Body of pancreas (tissue), 4 donors: ENCODE measurements around the gene OSBPL6. TPM values are rescaled to one million over a fixed set of nuclear protein-coding genes. Genes with fewer than 3 reads are reported as not detected.

Source experiments
- ATAC-seq: fragments of 150-250 bp; one replicate; pipeline ENCODE4 v1.9.1; 2016
- DNase-seq, 4 donors: peaks; one replicate each; pipeline ENCODE4 v3.0.0-alpha.2; 2019
- H3K27ac ChIP-seq, 4 donors: fragments of 200-600 bp; sonication (generic); 1 replicate in 3 of 4; 2 replicates in 1 of 4; pipeline versions ENCODE4 v1.5.1 to v1.6.1; 2016 to 2019; ENCODE audit warnings: mild to moderate bottlenecking in 1 of 4, mixed read lengths in 1 of 4, moderate library complexity in 1 of 4
- H3K27me3 ChIP-seq, 2 donors: fragments of 200-600 bp; sonication (generic); one replicate each; pipeline ENCODE4 v1.6.0; 2016; ENCODE audit warnings: mild to moderate bottlenecking in 1 of 2
- H3K36me3 ChIP-seq, 2 donors: fragments of 200-600 bp; sonication (generic); replicated peaks in 1 of 2; 2 replicates each; pipeline ENCODE4 v1.5.1; 2016; ENCODE audit warnings: low read depth in 2 of 2; ENCODE audit not compliant: insufficient read depth in 1 of 2
- H3K4me1 ChIP-seq: fragments of 200-600 bp; sonication (generic); one replicate; pipeline ENCODE4 v1.6.0; 2016
- H3K4me3 ChIP-seq, 2 donors: fragments of 200-600 bp; sonication (generic); 1 replicate in 1 of 2; 2 replicates in 1 of 2; pipeline ENCODE4 v1.5.1; 2016 to 2019
- H3K9me3 ChIP-seq, 3 donors: fragments of 200-600 bp; sonication (generic); 1 replicate in 2 of 3; 2 replicates in 1 of 3; pipeline ENCODE4 v1.5.1; 2016
- POLR2A ChIP-seq, 3 donors: fragments of 450-650 bp; IDR thresholded peaks; one replicate each; pipeline ENCODE4 v1.6.1; 2016; ENCODE audit warnings: antibody characterized with exemption in 3 of 3, mild to moderate bottlenecking in 2 of 3
- WGBS, 2 donors: methylation state at CpG; one replicate each; pipeline ENCODE4 v1.1.5; 2017; 5-methylcytosine and 5-hydroxymethylcytosine counted together
- intact Hi-C: fragments of 100-400 bp; cut with DNase I; formaldehyde crosslinking; loops from one replicate; pipeline ENCODE4 v1.15.1; 2023
- total RNA-seq, 2 donors: library from RNA; depleted of rRNA; stranded (reverse); fragments of >200 nt; gene quantifications; one replicate each; pipeline ENCODE4 v1.1.0, GENCODE V29; 2016
- TF ChIP-seq, protein P1 (sequence below), 7 experiments: fragments of 450-650 bp in 4 of 7; fragments of 200-600 bp in 3 of 7; sonication (generic) in 3 of 7; IDR thresholded peaks; one replicate each; pipeline ENCODE4 v1.5.1; 2016 to 2019; ENCODE audit warnings: antibody characterized with exemption in 7 of 7

The OSBPL6 gene
- total RNA-seq, 2 donors from 2014 or later: 0.26 to 2.0 TPM

- intact Hi-C loops: no loop called here
Measured at GRCh38 chr2:178238750-178239149, 44.4 kb downstream of the OSBPL6 start.

DNA sequence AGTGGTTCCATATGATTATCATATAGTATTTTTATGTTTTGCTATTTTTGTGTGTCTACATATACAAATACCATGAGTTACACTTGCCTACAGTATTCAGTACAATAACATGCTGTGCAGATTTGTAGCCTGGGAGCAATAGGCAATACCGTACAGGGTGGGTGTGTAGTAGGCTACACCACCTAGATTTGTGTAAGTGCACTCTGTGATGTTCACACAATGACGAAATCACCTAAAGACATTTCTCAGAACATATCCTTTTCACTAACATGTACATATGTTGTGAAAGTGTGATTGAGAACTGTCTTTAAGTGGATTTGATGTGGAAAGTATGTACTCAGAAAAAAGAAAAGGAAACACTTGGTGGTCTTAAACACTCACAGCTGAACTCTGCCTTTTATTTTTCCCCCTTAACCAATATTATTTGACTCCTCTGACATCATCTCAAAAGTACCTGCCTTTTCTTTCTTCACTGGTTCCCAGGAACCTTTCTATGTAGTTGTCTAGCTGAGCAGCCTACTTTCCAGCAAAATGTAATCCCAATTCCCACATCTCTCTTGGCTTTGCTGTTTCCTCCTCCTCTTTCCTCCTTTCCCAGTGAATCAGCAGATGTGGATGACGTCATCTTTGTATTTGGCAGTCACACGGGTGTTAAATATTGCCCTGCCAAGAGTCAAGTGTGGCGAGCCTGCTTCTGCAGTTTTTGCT lies 47.7 kb downstream of the OSBPL6 start:
- WGBS, 2 donors: 36 to 39% methylated on average over 5 of the region's 5 CpGs
- DNase-seq: peak; percentile 66 to 85 (median 74)
- H3K27ac ChIP-seq: peak overlapping the region in 3 of 4 donors; percentile 2 to 69 (median 67)
- H3K4me1 ChIP-seq: peaks cover 6% of the 10 kb centered on the region
- no peaks in the 10 kb centered on the region for H3K9me3 ChIP-seq
- TF ChIP-seq, protein P1, sequence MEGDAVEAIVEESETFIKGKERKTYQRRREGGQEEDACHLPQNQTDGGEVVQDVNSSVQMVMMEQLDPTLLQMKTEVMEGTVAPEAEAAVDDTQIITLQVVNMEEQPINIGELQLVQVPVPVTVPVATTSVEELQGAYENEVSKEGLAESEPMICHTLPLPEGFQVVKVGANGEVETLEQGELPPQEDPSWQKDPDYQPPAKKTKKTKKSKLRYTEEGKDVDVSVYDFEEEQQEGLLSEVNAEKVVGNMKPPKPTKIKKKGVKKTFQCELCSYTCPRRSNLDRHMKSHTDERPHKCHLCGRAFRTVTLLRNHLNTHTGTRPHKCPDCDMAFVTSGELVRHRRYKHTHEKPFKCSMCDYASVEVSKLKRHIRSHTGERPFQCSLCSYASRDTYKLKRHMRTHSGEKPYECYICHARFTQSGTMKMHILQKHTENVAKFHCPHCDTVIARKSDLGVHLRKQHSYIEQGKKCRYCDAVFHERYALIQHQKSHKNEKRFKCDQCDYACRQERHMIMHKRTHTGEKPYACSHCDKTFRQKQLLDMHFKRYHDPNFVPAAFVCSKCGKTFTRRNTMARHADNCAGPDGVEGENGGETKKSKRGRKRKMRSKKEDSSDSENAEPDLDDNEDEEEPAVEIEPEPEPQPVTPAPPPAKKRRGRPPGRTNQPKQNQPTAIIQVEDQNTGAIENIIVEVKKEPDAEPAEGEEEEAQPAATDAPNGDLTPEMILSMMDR (IDR thresholded peaks at IDR 0.05): no peak
- no peak for TF ChIP-seq POLR2A (IDR thresholded peaks at IDR 0.05)
- H3K27me3 ChIP-seq: no peaks in the 10 kb centered on the region
- no peak overlapping the region for H3K4me3 ChIP-seq
- ATAC-seq: peak; percentile 100
- H3K36me3 ChIP-seq: no peaks in the 10 kb centered on the region
- intact Hi-C loops: no loop called here

More at GRCh38 chr2:178238750-178239149, 44.4 kb downstream of the OSBPL6 start:
- Histone ChIP-seq H3K27me3 (no peaks in the 10 kb centered on the region), H3K4me1 (peaks cover 6% of the 10 kb centered on the region), H3K27ac (no peak overlapping the region), H3K4me3 (no peak overlapping the region), H3K9me3 (no peaks in the 10 kb centered on the region), H3K36me3 (no peaks in the 10 kb centered on the region)
- ATAC-seq (no peak), DNase-seq (no peak)
- 22 to 34% methylated on average over 2 of the region's 2 CpGs for WGBS, 2 donors
- TF ChIP-seq POLR2A (IDR thresholded peaks at IDR 0.05): no peak
- TF ChIP-seq, protein P1 (IDR thresholded peaks at IDR 0.05): no peak

DNA sequence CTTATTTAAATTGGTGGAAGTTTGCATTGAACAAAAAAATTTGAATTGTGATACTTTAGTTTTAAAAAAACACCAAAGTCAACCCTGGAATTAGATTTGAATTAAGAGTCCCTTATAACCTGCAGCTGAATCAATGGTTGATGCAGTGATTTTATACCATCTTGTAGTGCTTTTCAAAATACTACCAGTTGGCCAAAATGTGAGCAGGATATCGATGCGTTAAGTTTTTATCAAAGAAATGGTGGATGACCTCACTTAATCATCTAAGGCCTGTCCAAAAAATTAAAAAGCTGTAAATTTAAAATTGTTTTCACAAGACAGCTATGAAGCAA lies 48.2 kb downstream of the OSBPL6 start:
- Histone ChIP-seq H3K4me3 (no peak overlapping the region), H3K27ac (peak overlapping the region in 2 of 4 donors; percentile 67 to 69), H3K36me3 (no peaks in the 10 kb centered on the region), H3K9me3 (no peaks in the 10 kb centered on the region), H3K4me1 (peaks cover 6% of the 10 kb centered on the region), H3K27me3 (no peaks in the 10 kb centered on the region)
- DNase-seq: no peak
- intact Hi-C loops: no loop called here
- TF ChIP-seq POLR2A (IDR thresholded peaks at IDR 0.05): no peak
- TF ChIP-seq, protein P1 (IDR thresholded peaks at IDR 0.05): no peak
- peak; percentile 34 for ATAC-seq
- 9 to 19% methylated on average over 2 of the region's 2 CpGs for WGBS, 2 donors

DNA sequence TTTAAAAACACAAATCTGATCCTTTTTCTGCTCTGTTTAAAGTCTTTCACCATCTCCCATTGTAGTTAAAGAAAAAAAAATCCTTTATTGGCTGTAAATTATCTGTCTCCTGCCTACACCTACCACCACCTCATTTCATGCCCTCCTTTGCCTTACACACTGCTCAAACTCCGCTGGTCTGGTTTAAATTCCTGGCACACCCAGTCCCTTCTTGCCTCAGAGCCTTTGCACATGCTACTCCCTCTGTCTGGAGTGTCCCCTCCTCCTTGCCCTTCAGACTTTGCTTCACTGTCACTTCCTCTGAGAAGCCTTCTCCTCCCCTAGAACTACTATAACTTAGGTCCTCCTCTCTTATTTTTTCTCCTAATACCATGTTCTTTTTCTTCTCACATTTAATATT lies 49.6 kb downstream of the OSBPL6 start:
- intact Hi-C loops: no loop called here
- no peak overlapping the region for H3K4me3 ChIP-seq
- 81 to 91% methylated on average over 1 of the region's 1 CpG for WGBS, 2 donors

More for the DNA sequence above, 49.6 kb downstream of the OSBPL6 start:
- no peak overlapping the region for H3K27ac ChIP-seq
- H3K9me3 ChIP-seq: no peaks in the 10 kb centered on the region
- no peak for DNase-seq
- H3K36me3 ChIP-seq: no peaks in the 10 kb centered on the region
- peaks cover 6% of the 10 kb centered on the region for H3K4me1 ChIP-seq
- ATAC-seq: no peak
- H3K27me3 ChIP-seq: no peaks in the 10 kb centered on the region
- TF ChIP-seq POLR2A (IDR thresholded peaks at IDR 0.05): no peak
- TF ChIP-seq, protein P1 (IDR thresholded peaks at IDR 0.05): no peak
